HepG2 (cell line): ENCODE measurements around the gene NHSL1. TPM values are rescaled to one million over a fixed set of nuclear protein-coding genes. Genes with fewer than 3 reads are reported as not detected.

Experiments
- ARID5B ChIP-seq: IDR thresholded peaks from 2 replicates; pipeline ENCODE4 v1.4.0; 2020; ENCODE audit warnings: mild to moderate bottlenecking, missing genetic modification reagents
- CHCHD3 ChIP-seq: sonication (generic); formaldehyde crosslinking; IDR thresholded peaks from 2 replicates; pipeline ENCODE4 v1.8.0; 2022; ENCODE audit warnings: mild to moderate bottlenecking, missing genetic modification reagents, moderate library complexity
- GABPA ChIP-seq, 2 experiments: IDR thresholded peaks; 2 replicates each; pipeline ENCODE4 v1.6.1; 2011 to 2016; ENCODE audit warnings: low read depth in 2 of 2, low read length in 1 of 2, missing biosample characterization in 1 of 2, missing genetic modification characterization in 1 of 2
- HNRNPK ChIP-seq: fragments of 200-400 bp; formaldehyde crosslinking; IDR thresholded peaks from 2 replicates; pipeline ENCODE4 v1.6.1; 2018; ENCODE audit warnings: low read length, low read depth, moderate library complexity, mild to moderate bottlenecking; ENCODE audit not compliant: poor library complexity, severe bottlenecking
- HOMEZ ChIP-seq: IDR thresholded peaks from 2 replicates; pipeline ENCODE4 v1.6.1; 2016; ENCODE audit warnings: low read depth
- KMT2A ChIP-seq: sonication (generic); formaldehyde crosslinking; IDR thresholded peaks from 2 replicates; pipeline ENCODE4 v1.4.0; 2020; ENCODE audit warnings: missing genetic modification reagents
- KMT2B ChIP-seq: IDR thresholded peaks from 2 replicates; pipeline ENCODE4 v1.6.1; 2016; ENCODE audit warnings: missing genetic modification reagents, missing compliant biosample characterization
- REST ChIP-seq, 2 experiments: IDR thresholded peaks; 2 replicates each; pipeline ENCODE4 v1.6.1; 2011 to 2012; ENCODE audit warnings: low read length in 2 of 2, borderline replicate concordance in 1 of 2, low read depth in 1 of 2, mild to moderate bottlenecking in 1 of 2, moderate library complexity in 1 of 2
- SAP130 ChIP-seq: IDR thresholded peaks from 2 replicates; pipeline ENCODE4 v1.6.1; 2016; ENCODE audit warnings: low read depth
- TCF7 ChIP-seq: sonication (generic); IDR thresholded peaks from 2 replicates; pipeline ENCODE4 v1.6.1; 2016; ENCODE audit warnings: antibody characterized with exemption, low read depth
- ZMAT3 ChIP-seq: sonication (generic); formaldehyde crosslinking; conservative IDR thresholded peaks from 2 replicates; pipeline ENCODE4 v1.7.0; 2021; ENCODE audit warnings: missing genetic modification reagents
- ZNF274 ChIP-seq: sonication (generic); formaldehyde crosslinking; IDR thresholded peaks from 2 replicates; pipeline ENCODE4 v1.5.1; 2020; ENCODE audit warnings: mild to moderate bottlenecking, missing genetic modification reagents
- ZNF296 ChIP-seq: sonication (generic); formaldehyde crosslinking; conservative IDR thresholded peaks from 2 replicates; pipeline ENCODE4 v1.5.0; 2020; ENCODE audit warnings: mild to moderate bottlenecking, missing genetic modification reagents
- ZNF510 ChIP-seq: sonication (generic); formaldehyde crosslinking; IDR thresholded peaks from 2 replicates; pipeline ENCODE4 v1.4.0; 2020; ENCODE audit warnings: low read depth, mild to moderate bottlenecking, missing genetic modification reagents
- polyA plus RNA-seq, 8 experiments: library from polyadenylated mRNA; depleted of rRNA in 3 of 8; stranded (reverse) in 7 of 8; unstranded in 1 of 8; fragments of >200 nt; fragmentation: Illumina TruSeq in 4 of 8; extraction: Trizol in 4 of 8; gene quantifications; 2 replicates each; pipeline versions ENCODE4 v1.2.1 to v1.2.3, GENCODE V29; 2011 to 2016; ENCODE audit warnings: low read depth in 4 of 8, missing spikeins in 1 of 8, mixed read lengths in 1 of 8; ENCODE audit not compliant: insufficient read depth in 1 of 8
- total RNA-seq, 5 experiments: library from RNA; depleted of rRNA; stranded (reverse); fragments of >200 nt; fragmentation: Illumina TruSeq; extraction: Trizol; gene quantifications; 2 replicates each; pipeline ENCODE4 v1.2.3, GENCODE V29; 2016; ENCODE audit warnings: low read depth in 1 of 5
- TF ChIP-seq, protein P1 (sequence below): sonication (generic); formaldehyde crosslinking; IDR thresholded peaks from 2 replicates; pipeline ENCODE4 v1.8.1; 2023; ENCODE audit warnings: mild to moderate bottlenecking, missing genetic modification reagents
- TF ChIP-seq, protein P2 (sequence below): sonication (generic); formaldehyde crosslinking; conservative IDR thresholded peaks from 2 replicates; pipeline ENCODE4 v1.4.0; 2020; ENCODE audit warnings: mild to moderate bottlenecking, missing genetic modification reagents, moderate library complexity

NHSL1 gene
- total and polyA plus RNA-seq, 2 of the 13 experiments (the other 11 are each of a cell fraction or from before 2014, with no cell fraction given), result 24.9 to 53.6 TPM

DNA sequence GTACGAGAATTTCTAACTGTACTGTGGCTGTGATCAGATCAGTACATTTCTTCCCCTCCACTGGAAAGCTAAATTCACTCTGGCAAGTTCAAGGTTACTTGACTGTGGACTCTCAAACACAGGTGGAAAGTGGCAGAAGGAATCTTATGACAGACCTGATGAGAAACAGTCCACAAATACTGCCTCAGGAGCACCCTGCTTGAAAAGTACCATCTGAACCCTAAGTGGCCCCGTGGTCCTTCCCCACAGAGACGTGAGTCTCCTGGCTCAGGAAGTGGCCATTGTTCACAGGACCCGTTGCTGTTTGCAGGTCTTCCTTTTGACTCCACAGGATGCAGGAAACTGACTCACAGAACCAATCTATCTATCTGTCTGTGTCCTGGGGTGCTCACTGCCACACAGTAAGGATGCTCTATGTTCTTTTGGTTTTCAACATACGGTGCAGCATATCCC, 47.5 kb upstream of the NHSL1 start (continued):
- TF ChIP-seq ARID5B (peak; percentile 77), HNRNPK (no peak), HOMEZ (CRISPR knock-in tag) (0 out of 2 replicates have a peak, but pooled peaks have one; percentile 42), SAP130 (CRISPR knock-in tag) (0 out of 2 replicates have a peak, but pooled peaks have one; percentile 37), ZNF510 (CRISPR knock-in tag) (no peak), ZNF296 (CRISPR knock-in tag) (no peak), ZMAT3 (no peak), GABPA (IDR thresholded peaks at IDR 0.05; ENCODE audit: low read depth, low read length) (no peak), GABPA (CRISPR knock-in tag; IDR thresholded peaks at IDR 0.05; ENCODE audit: low read depth) (no peak), KMT2A (0 out of 2 replicates have a peak, but pooled peaks have one; percentile 46), TCF7 (no peak; the same call in 1 of the 2 replicates), ZNF274 (CRISPR knock-in tag) (no peak), KMT2B (CRISPR knock-in tag) (peak; percentile 46; the same call in 1 of the 2 replicates), REST (IDR thresholded peaks at IDR 0.05; ENCODE audit: borderline replicate concordance in 1 of 2, low read depth in 1 of 2, low read length in 2 of 2) (no peak), CHCHD3 (CRISPR knock-in tag) (no peak)
- TF ChIP-seq, protein P1, sequence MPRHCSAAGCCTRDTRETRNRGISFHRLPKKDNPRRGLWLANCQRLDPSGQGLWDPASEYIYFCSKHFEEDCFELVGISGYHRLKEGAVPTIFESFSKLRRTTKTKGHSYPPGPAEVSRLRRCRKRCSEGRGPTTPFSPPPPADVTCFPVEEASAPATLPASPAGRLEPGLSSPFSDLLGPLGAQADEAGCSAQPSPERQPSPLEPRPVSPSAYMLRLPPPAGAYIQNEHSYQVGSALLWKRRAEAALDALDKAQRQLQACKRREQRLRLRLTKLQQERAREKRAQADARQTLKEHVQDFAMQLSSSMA (CRISPR knock-in tag), result no peak
- TF ChIP-seq, protein P2, sequence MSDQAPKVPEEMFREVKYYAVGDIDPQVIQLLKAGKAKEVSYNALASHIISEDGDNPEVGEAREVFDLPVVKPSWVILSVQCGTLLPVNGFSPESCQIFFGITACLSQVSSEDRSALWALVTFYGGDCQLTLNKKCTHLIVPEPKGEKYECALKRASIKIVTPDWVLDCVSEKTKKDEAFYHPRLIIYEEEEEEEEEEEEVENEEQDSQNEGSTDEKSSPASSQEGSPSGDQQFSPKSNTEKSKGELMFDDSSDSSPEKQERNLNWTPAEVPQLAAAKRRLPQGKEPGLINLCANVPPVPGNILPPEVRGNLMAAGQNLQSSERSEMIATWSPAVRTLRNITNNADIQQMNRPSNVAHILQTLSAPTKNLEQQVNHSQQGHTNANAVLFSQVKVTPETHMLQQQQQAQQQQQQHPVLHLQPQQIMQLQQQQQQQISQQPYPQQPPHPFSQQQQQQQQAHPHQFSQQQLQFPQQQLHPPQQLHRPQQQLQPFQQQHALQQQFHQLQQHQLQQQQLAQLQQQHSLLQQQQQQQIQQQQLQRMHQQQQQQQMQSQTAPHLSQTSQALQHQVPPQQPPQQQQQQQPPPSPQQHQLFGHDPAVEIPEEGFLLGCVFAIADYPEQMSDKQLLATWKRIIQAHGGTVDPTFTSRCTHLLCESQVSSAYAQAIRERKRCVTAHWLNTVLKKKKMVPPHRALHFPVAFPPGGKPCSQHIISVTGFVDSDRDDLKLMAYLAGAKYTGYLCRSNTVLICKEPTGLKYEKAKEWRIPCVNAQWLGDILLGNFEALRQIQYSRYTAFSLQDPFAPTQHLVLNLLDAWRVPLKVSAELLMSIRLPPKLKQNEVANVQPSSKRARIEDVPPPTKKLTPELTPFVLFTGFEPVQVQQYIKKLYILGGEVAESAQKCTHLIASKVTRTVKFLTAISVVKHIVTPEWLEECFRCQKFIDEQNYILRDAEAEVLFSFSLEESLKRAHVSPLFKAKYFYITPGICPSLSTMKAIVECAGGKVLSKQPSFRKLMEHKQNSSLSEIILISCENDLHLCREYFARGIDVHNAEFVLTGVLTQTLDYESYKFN (CRISPR knock-in tag), result peak; percentile 58
